PC-3 (cell line): ENCODE results near the gene CTBP2. TPM values are rescaled to one million over a fixed set of nuclear protein-coding genes. Genes with fewer than 3 reads are reported as not detected.

ENCODE experiments used
- ATAC-seq: fragments of 200-7000 bp; cut with Tn5 transposase; 2 replicates; pipeline ENCODE4 v1.9.1; 2020; ENCODE audit warnings: mild to moderate bottlenecking, moderate library complexity
- BruUV-seq: library from RNA; stranded (reverse); fragments of 400-500 nt; replicated peaks from 2 replicates; lab custom pipeline; 2021; lab: Mats Ljungman, UMichigan
- CTCF ChIA-PET: fragments of 300-600 bp; sonication (Branson Sonifier 250); formaldehyde crosslinking; loops from one replicate; lab custom pipeline; 2022; ENCODE audit warnings: antibody characterized with exemption; lab: Charles Lee
- POLR2A ChIA-PET: fragments of 300-600 bp; sonication (Branson Sonifier 250); formaldehyde crosslinking; loops from one replicate; lab custom pipeline; 2022; ENCODE audit warnings: antibody characterized with exemption; ENCODE audit not compliant: unreplicated experiment; lab: Charles Lee
- DNase-seq: peaks from one replicate; pipeline ENCODE4 v3.0.0-alpha.2; 2015
- H2AFZ ChIP-seq: fragments of 300-600 bp; sonication (generic); 2 replicates; pipeline ENCODE4 v1.6.0; 2016; ENCODE audit warnings: antibody characterized with exemption, low read length
- H3F3A ChIP-seq: fragments of 300-600 bp; sonication (generic); one replicate; pipeline ENCODE4 v1.6.0; 2017; ENCODE audit warnings: antibody characterized with exemption, low read length, control low read depth, mild to moderate bottlenecking; ENCODE audit not compliant: unreplicated experiment
- H3K27ac ChIP-seq: fragments of 300-600 bp; sonication (generic); 2 replicates; pipeline ENCODE4 v1.5.1; 2016; ENCODE audit warnings: mild to moderate bottlenecking, low read length
- H3K27me3 ChIP-seq: fragments of 300-600 bp; sonication (generic); 2 replicates; pipeline ENCODE4 v1.6.1; 2016; ENCODE audit warnings: low read length, mixed read lengths
- H3K36me3 ChIP-seq: fragments of 300-600 bp; sonication (generic); 2 replicates; pipeline ENCODE4 v1.6.1; 2016; ENCODE audit warnings: low read depth, mixed run types, low read length, mixed read lengths
- H3K4me1 ChIP-seq: fragments of 300-600 bp; sonication (generic); 2 replicates; pipeline ENCODE4 v1.5.1; 2016; ENCODE audit warnings: low read length; ENCODE audit not compliant: insufficient read depth
- H3K4me2 ChIP-seq: fragments of 300-600 bp; sonication (generic); 2 replicates; pipeline ENCODE4 v1.6.0; 2016; ENCODE audit warnings: low read length
- H3K4me3 ChIP-seq: fragments of 300-600 bp; sonication (generic); 2 replicates; pipeline ENCODE4 v1.5.1; 2016; ENCODE audit warnings: mild to moderate bottlenecking, low read length, mixed read lengths
- H3K79me2 ChIP-seq: fragments of 300-600 bp; sonication (generic); 2 replicates; pipeline ENCODE4 v1.6.1; 2017; ENCODE audit warnings: low read length, mixed read lengths
- H3K9ac ChIP-seq: fragments of 300-600 bp; sonication (generic); 2 replicates; pipeline ENCODE4 v1.6.0; 2016; ENCODE audit warnings: mild to moderate bottlenecking, low read length
- H3K9me2 ChIP-seq: fragments of 300-600 bp; sonication (generic); replicated peaks from 2 replicates; pipeline ENCODE4 v1.6.1; 2016; ENCODE audit warnings: mixed run types, low read length, mixed read lengths
- H3K9me3 ChIP-seq: fragments of 300-600 bp; sonication (generic); 2 replicates; pipeline ENCODE4 v1.6.1; 2016; ENCODE audit warnings: low read length, mixed read lengths
- H4K20me1 ChIP-seq: fragments of 300-600 bp; sonication (generic); 2 replicates; pipeline ENCODE4 v1.6.1; 2016; ENCODE audit warnings: low read length, mixed read lengths
- EZH2 ChIP-seq: fragments of 300-600 bp; sonication (generic); IDR thresholded peaks from one replicate; pipeline ENCODE4 v1.6.1; 2017; ENCODE audit warnings: antibody characterized with exemption, mild to moderate bottlenecking, low read length; ENCODE audit not compliant: unreplicated experiment
- EZH2phosphoT487 ChIP-seq: fragments of 300-600 bp; sonication (generic); IDR thresholded peaks from 2 replicates; pipeline ENCODE4 v1.6.1; 2018; ENCODE audit warnings: mild to moderate bottlenecking, antibody characterized with exemption, low read length, borderline replicate concordance
- intact Hi-C: fragments of 100-400 bp; cut with micrococcal nuclease; formaldehyde crosslinking; loops from 2 replicates; pipeline ENCODE4 v1.9.0; 2023
- total RNA-seq: library from RNA; depleted of rRNA; stranded (reverse); fragments of >200 nt; gene quantifications from 2 replicates; pipeline ENCODE4 v1.2.3, GENCODE V29; 2014
- TF ChIP-seq, protein P1 (sequence below): fragments of 300-600 bp; sonication (generic); conservative IDR thresholded peaks from 2 replicates; pipeline ENCODE4 v1.5.1; 2017; ENCODE audit warnings: antibody characterized with exemption, low read depth, mild to moderate bottlenecking, low read length

CTBP2 gene
- total RNA-seq, 1 experiment from 2014 or later, result 78.9 TPM

DNA sequence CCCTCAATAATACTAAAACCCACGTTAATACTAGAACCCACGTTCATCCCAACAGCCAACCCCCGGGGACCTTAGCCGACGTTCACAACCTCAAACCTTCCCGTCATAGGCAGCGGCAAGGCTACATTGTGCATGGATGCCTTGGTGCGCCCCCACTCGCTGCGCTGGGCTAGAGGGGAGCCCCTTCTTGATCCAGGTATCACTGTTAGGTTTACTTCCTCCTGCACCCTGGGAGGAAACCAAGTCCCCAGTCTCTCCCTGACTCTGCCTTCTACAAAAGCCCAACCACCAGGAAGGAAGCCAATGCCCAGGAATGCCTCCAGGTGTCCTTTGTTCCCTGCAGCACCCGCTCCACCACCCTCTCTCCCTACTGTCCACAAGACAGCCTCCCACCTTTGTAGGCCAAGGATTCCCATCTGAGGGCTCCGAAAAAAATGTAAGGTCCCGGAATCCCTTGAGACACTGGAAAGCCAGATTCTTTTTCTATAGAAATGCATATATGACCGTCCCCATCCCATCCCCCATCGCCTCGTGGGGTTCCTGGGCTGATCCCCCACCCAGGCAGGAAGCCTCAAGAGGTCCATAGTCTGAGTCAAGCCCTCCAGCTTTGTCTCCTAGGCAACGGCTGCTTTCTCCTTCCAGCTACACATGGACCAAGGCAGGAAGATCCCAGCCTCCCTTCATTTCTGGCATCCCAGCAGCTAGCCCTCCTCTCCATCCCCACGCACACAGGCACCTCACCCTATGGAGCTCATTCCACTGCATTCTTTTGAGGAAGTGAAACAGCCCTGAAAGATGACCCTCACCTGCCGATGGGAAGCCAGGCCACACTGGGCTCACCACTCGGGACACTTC, 25.2 kb downstream of the CTBP2 start:
- Histone ChIP-seq H3K27me3 (no peaks in the 10 kb centered on the region), H3K9me2 (no peaks in the 10 kb centered on the region), H3K4me3 (no peak overlapping the region), H3F3A (no peaks in the 10 kb centered on the region), H3K79me2 (peaks cover 98% of the 10 kb centered on the region), H3K9ac (no peak overlapping the region), H2AFZ (no peak overlapping the region), H3K36me3 (peaks cover 15% of the 10 kb centered on the region), H4K20me1 (peaks cover 9% of the 10 kb centered on the region; the same call in 1 of the 2 replicates), H3K4me1 (no peaks in the 10 kb centered on the region), H3K9me3 (no peaks in the 10 kb centered on the region), H3K4me2 (no peak overlapping the region), H3K27ac (no peak overlapping the region)
- ATAC-seq (no peak), DNase-seq (no peak)
- TF ChIP-seq EZH2 (no peak), EZH2phosphoT487 (no peak)
- TF ChIP-seq, protein P1, sequence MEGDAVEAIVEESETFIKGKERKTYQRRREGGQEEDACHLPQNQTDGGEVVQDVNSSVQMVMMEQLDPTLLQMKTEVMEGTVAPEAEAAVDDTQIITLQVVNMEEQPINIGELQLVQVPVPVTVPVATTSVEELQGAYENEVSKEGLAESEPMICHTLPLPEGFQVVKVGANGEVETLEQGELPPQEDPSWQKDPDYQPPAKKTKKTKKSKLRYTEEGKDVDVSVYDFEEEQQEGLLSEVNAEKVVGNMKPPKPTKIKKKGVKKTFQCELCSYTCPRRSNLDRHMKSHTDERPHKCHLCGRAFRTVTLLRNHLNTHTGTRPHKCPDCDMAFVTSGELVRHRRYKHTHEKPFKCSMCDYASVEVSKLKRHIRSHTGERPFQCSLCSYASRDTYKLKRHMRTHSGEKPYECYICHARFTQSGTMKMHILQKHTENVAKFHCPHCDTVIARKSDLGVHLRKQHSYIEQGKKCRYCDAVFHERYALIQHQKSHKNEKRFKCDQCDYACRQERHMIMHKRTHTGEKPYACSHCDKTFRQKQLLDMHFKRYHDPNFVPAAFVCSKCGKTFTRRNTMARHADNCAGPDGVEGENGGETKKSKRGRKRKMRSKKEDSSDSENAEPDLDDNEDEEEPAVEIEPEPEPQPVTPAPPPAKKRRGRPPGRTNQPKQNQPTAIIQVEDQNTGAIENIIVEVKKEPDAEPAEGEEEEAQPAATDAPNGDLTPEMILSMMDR, result no peak
- intact Hi-C loops, result no loop called here
- no TSS peak for BruUV-seq
- ChIA-PET CTCF (no interaction called here), POLR2A (no interaction called here)

DNA sequence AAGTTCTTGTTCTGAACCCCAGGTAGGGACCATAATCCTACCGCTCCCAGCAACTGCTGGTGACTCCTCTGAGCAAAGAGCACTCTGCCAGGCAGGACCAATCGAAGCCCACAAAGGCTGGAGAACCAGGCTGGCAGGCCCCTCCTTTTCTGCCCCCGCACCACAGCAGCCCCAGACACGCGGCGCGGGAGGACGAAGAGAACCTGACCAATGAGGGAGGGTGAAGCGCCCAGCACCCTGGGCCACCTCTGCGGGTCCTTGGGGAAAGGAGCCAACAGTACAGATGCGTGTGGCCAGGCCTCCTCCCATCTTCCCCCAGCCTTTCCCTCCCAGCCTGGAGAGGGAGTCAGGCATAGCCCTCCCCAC, 25.9 kb downstream of the CTBP2 start:
- Histone ChIP-seq H3K36me3 (peaks cover 16% of the 10 kb centered on the region), H3K4me1 (no peaks in the 10 kb centered on the region), H3K27me3 (no peaks in the 10 kb centered on the region), H2AFZ (no peak overlapping the region), H3K4me2 (no peak overlapping the region), H3K27ac (no peak overlapping the region), H3K9me2 (no peaks in the 10 kb centered on the region), H3K9ac (no peak overlapping the region), H4K20me1 (peaks cover 9% of the 10 kb centered on the region; the same call in 1 of the 2 replicates), H3F3A (no peaks in the 10 kb centered on the region), H3K79me2 (peaks cover 95% of the 10 kb centered on the region), H3K9me3 (no peaks in the 10 kb centered on the region), H3K4me3 (no peak overlapping the region)
- ATAC-seq (no peak), DNase-seq (no peak)
- ChIA-PET CTCF (no interaction called here), POLR2A (no interaction called here)
- no TSS peak for BruUV-seq
- TF ChIP-seq, protein P1, result no peak
- TF ChIP-seq EZH2phosphoT487, result no peak
- TF ChIP-seq EZH2, result no peak
- intact Hi-C loops, result no loop called here
